ENCODE measurements around the gene PLOD1. TPM values are rescaled to one million over a fixed set of nuclear protein-coding genes. Genes with fewer than 3 reads are reported as not detected.

Gene PLOD1
- total and polyA plus RNA-seq, 2 of the 13 experiments (the other 11 are each of a cell fraction or from before 2014, with no cell fraction given): 70.1 to 318 TPM

- TF ChIP-seq TFDP1 (CRISPR knock-in tag; IDR thresholded peaks at IDR 0.05; ENCODE audit: borderline replicate concordance): peak; percentile 92
- TF ChIP-seq NCOA1 (CRISPR knock-in tag; IDR thresholded peaks at IDR 0.05): no peak
- TF ChIP-seq HOXD1 (CRISPR knock-in tag; IDR thresholded peaks at IDR 0.05): peak; percentile 60
- no peak; the same call in 1 of the 2 replicates for TF ChIP-seq NCOA2 (CRISPR knock-in tag; IDR thresholded peaks at IDR 0.05)
- no peak for TF ChIP-seq PRPF4 (IDR thresholded peaks at IDR 0.05; ENCODE audit: low read depth, low read length, poor library complexity, severe bottlenecking)
- peak; percentile 76; the same call in 1 of the 2 replicates for TF ChIP-seq ZNF749 (CRISPR knock-in tag; IDR thresholded peaks at IDR 0.05; ENCODE audit: borderline replicate concordance)
- TF ChIP-seq ERF (CRISPR knock-in tag; IDR thresholded peaks at IDR 0.05): peak; percentile 85
- TF ChIP-seq ZNF282 (IDR thresholded peaks at IDR 0.05; ENCODE audit: partially characterized antibody): no peak
- no peak for TF ChIP-seq ZNF572 (CRISPR knock-in tag; IDR thresholded peaks at IDR 0.05)
- TF ChIP-seq ZMYM2 (CRISPR knock-in tag; IDR thresholded peaks at IDR 0.05): no peak
- TF ChIP-seq ZBTB40 (IDR thresholded peaks at IDR 0.05): no peak
- TF ChIP-seq ZBTB40 (CRISPR knock-in tag; IDR thresholded peaks at IDR 0.05): peak; percentile 73
- no peak for TF ChIP-seq ZNF101 (CRISPR knock-in tag; IDR thresholded peaks at IDR 0.05; ENCODE audit: borderline replicate concordance, low read depth)
- no peak; the same call in 1 of the 2 replicates for TF ChIP-seq ZNF777 (CRISPR knock-in tag; IDR thresholded peaks at IDR 0.05)
- TF ChIP-seq ZBTB26 (CRISPR knock-in tag; IDR thresholded peaks at IDR 0.05; ENCODE audit: borderline replicate concordance): peak; percentile 100
- TF ChIP-seq ATF5 (CRISPR knock-in tag; IDR thresholded peaks at IDR 0.05; ENCODE audit: low read depth): no peak
- no peak for TF ChIP-seq ZNF337 (CRISPR knock-in tag; IDR thresholded peaks at IDR 0.05; ENCODE audit: borderline replicate concordance, low read depth)
- TF ChIP-seq ZNF570 (CRISPR knock-in tag; IDR thresholded peaks at IDR 0.05; ENCODE audit: borderline replicate concordance): no peak
Observed at GRCh38 chr1:11979851-11980675, 45.5 kb downstream of the PLOD1 start, which contains the start of gene MFN2 (continued).
